GM11168 (cell line): ENCODE measurements around the gene MAGI1.

Experiments used
- in situ Hi-C: fragments of 300-500 bp; cut with MboI; formaldehyde crosslinking; loops from one replicate; pipeline ENCODE4 v1.12.0; 2022; ENCODE audit warnings: low sequenced_read_pairs; ENCODE audit not compliant: unreplicated experiment

MAGI1 gene

GRCh38 chr3:65855370-65856100, 183.2 kb downstream of the MAGI1 start:
- in situ Hi-C loops: no loop called here

GRCh38 chr3:65854606-65855304, 184.0 kb downstream of the MAGI1 start:
- in situ Hi-C loops: no loop called here

- in situ Hi-C loops: no loop called here
These were observed 186.9 kb downstream of the MAGI1 start for GRCh38 chr3:65851827-65852226.

GRCh38 chr3:65850261-65850660, 188.5 kb downstream of the MAGI1 start:
- in situ Hi-C loops: no loop called here

- in situ Hi-C loops: no loop called here
These were observed 190.7 kb downstream of the MAGI1 start for GRCh38 chr3:65848024-65848423.

GRCh38 chr3:65846936-65847335, 191.8 kb downstream of the MAGI1 start:
- in situ Hi-C loops: no loop called here

- in situ Hi-C loops: no loop called here
These were observed 194.3 kb downstream of the MAGI1 start for GRCh38 chr3:65844370-65844769.

- in situ Hi-C loops: no loop called here
These were observed 195.0 kb downstream of the MAGI1 start for GRCh38 chr3:65843732-65844131.

GRCh38 chr3:65837604-65838003, 201.1 kb downstream of the MAGI1 start:
- in situ Hi-C loops: no loop called here

GRCh38 chr3:65836047-65836446, 202.7 kb downstream of the MAGI1 start:
- in situ Hi-C loops: no loop called here

GRCh38 chr3:65833761-65834505, 204.8 kb downstream of the MAGI1 start:
- in situ Hi-C loops: no loop called here

- in situ Hi-C loops: no loop called here
These were observed 206.8 kb downstream of the MAGI1 start for GRCh38 chr3:65831733-65832425.

GRCh38 chr3:65830948-65831732, 207.6 kb downstream of the MAGI1 start:
- in situ Hi-C loops: no loop called here

- in situ Hi-C loops: no loop called here
These were observed 209.5 kb downstream of the MAGI1 start for GRCh38 chr3:65829228-65829627.

GRCh38 chr3:65828706-65829105, 210.0 kb downstream of the MAGI1 start:
- in situ Hi-C loops: no loop called here

- in situ Hi-C loops: no loop called here
These were observed 211.6 kb downstream of the MAGI1 start for GRCh38 chr3:65827076-65827475.

- in situ Hi-C loops: no loop called here
These were observed 214.6 kb downstream of the MAGI1 start for GRCh38 chr3:65824166-65824565.

GRCh38 chr3:65820600-65820999, 218.1 kb downstream of the MAGI1 start:
- in situ Hi-C loops: no loop called here

GRCh38 chr3:65819896-65820295, 218.8 kb downstream of the MAGI1 start:
- in situ Hi-C loops: no loop called here
